Natural killer cell (primary cell): ENCODE data around the gene ZC3H6. TPM values are rescaled to one million over a fixed set of nuclear protein-coding genes. Genes with fewer than 3 reads are reported as not detected.

ENCODE experiments used
- ATAC-seq, 3 donors: fragments of 150-1000 bp in 2 of 3; fragments of 200-7000 bp in 1 of 3; cut with Tn5 transposase; 1 replicate in 1 of 3; 2 replicates in 2 of 3; pipeline ENCODE4 v1.10.0; 2021; ENCODE audit warnings: mild to moderate bottlenecking in 2 of 3, moderate library complexity in 2 of 3
- DNase-seq, 2 donors: peaks; one replicate each; pipeline versions ENCODE4 v3.0.0 to v3.0.0-alpha.2; 2013 to 2021; ENCODE audit warnings: mixed read lengths in 1 of 2
- H3K27ac ChIP-seq: one replicate; pipeline ENCODE4 v1.5.1; 2013; ENCODE audit warnings: mild to moderate bottlenecking, low read length
- H3K27me3 ChIP-seq: one replicate; pipeline ENCODE4 v1.6.1; 2013; ENCODE audit warnings: low read length; ENCODE audit not compliant: control insufficient read depth, insufficient read depth
- H3K36me3 ChIP-seq: one replicate; pipeline ENCODE4 v1.6.1; 2013; ENCODE audit warnings: low read length; ENCODE audit not compliant: control insufficient read depth, insufficient read depth
- H3K4me1 ChIP-seq: one replicate; pipeline ENCODE4 v1.6.1; 2013; ENCODE audit warnings: low read length; ENCODE audit not compliant: control insufficient read depth, insufficient read depth
- H3K4me3 ChIP-seq: one replicate; pipeline ENCODE4 v1.5.1; 2013; ENCODE audit warnings: low read length
- H3K9me3 ChIP-seq: one replicate; pipeline ENCODE4 v1.6.1; 2013; ENCODE audit warnings: low read length; ENCODE audit not compliant: control insufficient read depth, insufficient read depth
- H3K27ac Mint-ChIP-seq, 2 donors: one replicate each; pipeline ENCODE4 v1.8.0; 2022; ENCODE audit warnings: mild to moderate bottlenecking in 2 of 2, mixed read lengths in 2 of 2, moderate library complexity in 1 of 2
- H3K27me3 Mint-ChIP-seq, 2 donors: one replicate each; pipeline ENCODE4 v1.8.0; 2022; ENCODE audit warnings: low read depth in 2 of 2, mixed read lengths in 2 of 2
- H3K36me3 Mint-ChIP-seq: one replicate; pipeline ENCODE4 v1.8.0; 2022; ENCODE audit warnings: mixed read lengths
- H3K4me1 Mint-ChIP-seq, 2 donors: one replicate each; pipeline ENCODE4 v1.8.0; 2022; ENCODE audit warnings: mixed read lengths in 2 of 2
- H3K4me3 Mint-ChIP-seq: one replicate; pipeline ENCODE4 v1.8.0; 2022; ENCODE audit warnings: mild to moderate bottlenecking, moderate library complexity, mixed read lengths
- H3K9me3 Mint-ChIP-seq, 2 donors: one replicate each; pipeline ENCODE4 v1.8.0; 2022; ENCODE audit warnings: mixed read lengths in 2 of 2
- CTCF ChIP-seq: fragments of 200-600 bp; IDR thresholded peaks from one replicate; pipeline ENCODE4 v1.8.0; 2022; ENCODE audit warnings: antibody characterized with exemption
- WGBS: methylation state at CpG from one replicate; pipeline ENCODE4 v1.1.7; 2013; ENCODE audit warnings: missing lambda C conversion rate; ENCODE audit not compliant: insufficient coverage; 5-methylcytosine and 5-hydroxymethylcytosine counted together
- intact Hi-C: fragments of 100-400 bp; cut with micrococcal nuclease; formaldehyde crosslinking; loops from one replicate; pipeline ENCODE4 v1.14.2; 2022
- total RNA-seq, 4 donors: library from RNA; stranded (reverse); fragments of 120-200 nt in 1 of 4; gene quantifications; one replicate each; pipeline versions ENCODE4 v1.2.3 to v1.2.4, GENCODE V29; 2013 to 2022

The ZC3H6 gene
- total RNA-seq, 3 donors from 2014 or later (not counting 1 experiment from before 2014, with no cell fraction given), result 13.1 to 17.3 (median 15.3) TPM

GRCh38 chr2:112251271-112251670 is 24.1 kb upstream of the ZC3H6 start:
- H3K27me3 ChIP-seq, result no peaks in the 10 kb centered on the region
- no peak overlapping the region for H3K27ac ChIP-seq
- WGBS, result 94% methylated on average over 3 of the region's 3 CpGs
- peaks cover 8 to 13% of the 10 kb centered on the region in 2 donors for H3K4me1 Mint-ChIP-seq
- H3K4me3 Mint-ChIP-seq, result no peak overlapping the region
- H3K27me3 Mint-ChIP-seq, result no peaks in the 10 kb centered on the region
- no peak for TF ChIP-seq CTCF
- H3K27ac Mint-ChIP-seq, result no peak overlapping the region
- no peaks in the 10 kb centered on the region for H3K9me3 ChIP-seq
- intact Hi-C loops, result no loop called here
- H3K4me1 ChIP-seq, result peaks cover 8% of the 10 kb centered on the region
- no peak overlapping the region for H3K4me3 ChIP-seq
- peaks cover 8% of the 10 kb centered on the region for H3K36me3 ChIP-seq
- no peaks in the 10 kb centered on the region for H3K36me3 Mint-ChIP-seq
- no peaks in the 10 kb centered on the region for H3K9me3 Mint-ChIP-seq
- ATAC-seq, result no peak
- DNase-seq, result no peak

GRCh38 chr2:112253261-112253815 is 22.1 kb upstream of the ZC3H6 start:
- Mint-ChIP-seq H3K9me3 (no peaks in the 10 kb centered on the region), H3K27me3 (no peaks in the 10 kb centered on the region), H3K27ac (no peak overlapping the region), H3K4me1 (peaks cover 8 to 13% of the 10 kb centered on the region in 2 donors), H3K36me3 (no peaks in the 10 kb centered on the region), H3K4me3 (peak overlapping the region; percentile 35)
- DNase-seq, result no peak
- no peaks in the 10 kb centered on the region for H3K27me3 ChIP-seq
- H3K36me3 ChIP-seq, result no peaks in the 10 kb centered on the region
- no peak overlapping the region for H3K27ac ChIP-seq
- H3K4me1 ChIP-seq, result peaks cover 8% of the 10 kb centered on the region
- no peak for ATAC-seq
- TF ChIP-seq CTCF, result no peak
- WGBS, result 40% methylated on average over 3 of the region's 5 CpGs
- H3K4me3 ChIP-seq, result no peak overlapping the region
- H3K9me3 ChIP-seq, result no peaks in the 10 kb centered on the region
- intact Hi-C loops, result no loop called here

GRCh38 chr2:112254466-112255240 is 20.7 kb upstream of the ZC3H6 start, which contains the start of gene ZC3H8:
TSS of gene ZC3H8 (minus strand) at chr2:112255042. CDS start at chr2:112254981, 61 bp downstream.
- Mint-ChIP-seq H3K36me3 (no peaks in the 10 kb centered on the region), H3K27me3 (no peaks in the 10 kb centered on the region), H3K4me1 (peaks cover 11 to 16% of the 10 kb centered on the region in 2 donors), H3K9me3 (no peaks in the 10 kb centered on the region), H3K4me3 (peak within 1 kb of the TSS; percentile 88), H3K27ac (peak within 1 kb of the TSS; percentile 86 to 88)
- peak; percentile 24 for TF ChIP-seq CTCF
- ATAC-seq (peak; percentile 91 to 97 (median 92)), DNase-seq (peak; percentile 96 to 98)
- Histone ChIP-seq H3K4me3 (peak within 1 kb of the TSS; percentile 75), H3K27me3 (no peaks in the 10 kb centered on the region), H3K36me3 (no peaks in the 10 kb centered on the region), H3K4me1 (peaks cover 10% of the 10 kb centered on the region), H3K9me3 (no peaks in the 10 kb centered on the region), H3K27ac (peak within 1 kb of the TSS; percentile 92)
- intact Hi-C loops, result loop anchor here (1.0 to 5.0 kb wide), 4 partner anchors 21 to 328 kb away; partner anchors contain the start of genes CHCHD5, TMEM87B, TTL and ZC3H6
- WGBS, result under 1% methylated on average over 63 of the region's 68 CpGs
